Activated CD8-positive, alpha-beta memory T cell treated with anti-CD3 and anti-CD28 coated beads for 48 hours (primary cell): Measurements from ENCODE around the gene ZNF804B.
"Not testable (repeated sequence)": the region's sequence is repeated elsewhere in the genome, so short reads cannot be mapped to it uniquely, and the experiment has no call there.

Source experiments
- DNase-seq, 3 experiments: peaks; one replicate each; pipeline ENCODE4 v3.0.0-alpha.2; 2020; ENCODE audit warnings: low read depth in 2 of 3, low spot score in 2 of 3

Gene ZNF804B

GRCh38 chr7:89073776-89074175 lies 314.3 kb downstream of the ZNF804B start:
- DNase-seq = no peak

- no peak for DNase-seq
Measured at GRCh38 chr7:89077992-89078391, 318.5 kb downstream of the ZNF804B start.

- DNase-seq = no peak
Measured at GRCh38 chr7:89085580-89085979, 326.1 kb downstream of the ZNF804B start.

- DNase-seq = no peak
Measured at GRCh38 chr7:89091550-89091949, 332.1 kb downstream of the ZNF804B start.

GRCh38 chr7:89094269-89094668 lies 334.8 kb downstream of the ZNF804B start:
- no peak for DNase-seq

- DNase-seq = no peak
Measured at GRCh38 chr7:89103564-89103963, 344.1 kb downstream of the ZNF804B start.

GRCh38 chr7:89104748-89105685 lies 345.5 kb downstream of the ZNF804B start:
- DNase-seq = no peak

- no peak for DNase-seq
Measured at GRCh38 chr7:89123871-89124270, 364.4 kb downstream of the ZNF804B start.

- DNase-seq = no peak
Measured at GRCh38 chr7:89129600-89130375, 370.3 kb downstream of the ZNF804B start.

GRCh38 chr7:89133357-89133756 lies 373.9 kb downstream of the ZNF804B start:
- no peak for DNase-seq

- DNase-seq = no peak
Measured at GRCh38 chr7:89133819-89134218, 374.3 kb downstream of the ZNF804B start.

GRCh38 chr7:89145801-89146200 lies 386.3 kb downstream of the ZNF804B start:
- DNase-seq = no peak

- DNase-seq = no peak
Measured at GRCh38 chr7:89160107-89160506, 400.6 kb downstream of the ZNF804B start.

- DNase-seq = no peak
Measured at GRCh38 chr7:89165421-89165820, 405.9 kb downstream of the ZNF804B start.

- DNase-seq = no peak
Measured at GRCh38 chr7:89170628-89171027, 411.1 kb downstream of the ZNF804B start.

GRCh38 chr7:89182116-89182515 lies 422.6 kb downstream of the ZNF804B start:
- no peak for DNase-seq

GRCh38 chr7:89183712-89184111 lies 424.2 kb downstream of the ZNF804B start:
- no peak for DNase-seq

- no peak for DNase-seq
Measured at GRCh38 chr7:89200758-89201157, 441.3 kb downstream of the ZNF804B start.

- no peak for DNase-seq
Measured at GRCh38 chr7:89223900-89224395, 464.4 kb downstream of the ZNF804B start.

- not testable (repeated sequence) for DNase-seq
Measured at GRCh38 chr7:89228688-89229171, 469.2 kb downstream of the ZNF804B start.

GRCh38 chr7:89238156-89238555 lies 478.7 kb downstream of the ZNF804B start:
- no peak for DNase-seq

GRCh38 chr7:89246196-89246595 lies 486.7 kb downstream of the ZNF804B start:
- no peak for DNase-seq
